DMS153 (cell line): ENCODE data around the gene TDRD10.

Experiments used
- DNase-seq: peaks from one replicate; lab custom pipeline; 2025; lab: John Stamatoyannopoulos, UW

The TDRD10 gene

GRCh38 chr1:154502066-154502743 lies at the start of gene TDRD10, which contains the start of gene SHE:
Gene TDRD10 (plus strand): TSS chr1:154502219. CDS start chr1:154506904, 4,685 bp downstream.
Gene SHE (minus strand): TSS chr1:154502412. CDS start chr1:154502026, 386 bp downstream.
- DNase-seq, result no peak

GRCh38 chr1:154453161-154453560 lies 48.9 kb upstream of the TDRD10 start:
- no peak for DNase-seq

GRCh38 chr1:154453574-154454352 lies 48.3 kb upstream of the TDRD10 start:
- peak; percentile 15 for DNase-seq

- peak; percentile 57 for DNase-seq
Measured at GRCh38 chr1:154454386-154455120, 47.5 kb upstream of the TDRD10 start.

GRCh38 chr1:154456631-154457030 lies 45.4 kb upstream of the TDRD10 start:
- no peak for DNase-seq

- DNase-seq, result no peak
Measured at GRCh38 chr1:154459080-154459479, 42.9 kb upstream of the TDRD10 start.

- no peak for DNase-seq
Measured at GRCh38 chr1:154460695-154461260, 41.2 kb upstream of the TDRD10 start.

- DNase-seq, result no peak
Measured at GRCh38 chr1:154463512-154463990, 38.5 kb upstream of the TDRD10 start.

- DNase-seq, result no peak
Measured at GRCh38 chr1:154465621-154466195, 36.3 kb upstream of the TDRD10 start.

GRCh38 chr1:154466206-154466605 lies 35.8 kb upstream of the TDRD10 start:
- no peak for DNase-seq

- no peak for DNase-seq
Measured at GRCh38 chr1:154466921-154467417, 35.0 kb upstream of the TDRD10 start.

GRCh38 chr1:154467434-154468102 lies 34.5 kb upstream of the TDRD10 start:
- DNase-seq, result no peak

- DNase-seq, result no peak
Measured at GRCh38 chr1:154468535-154469250, 33.3 kb upstream of the TDRD10 start.

- peak; percentile 68 for DNase-seq
Measured at GRCh38 chr1:154469844-154470560, 32.0 kb upstream of the TDRD10 start.

- no peak for DNase-seq
Measured at GRCh38 chr1:154471304-154471703, 30.7 kb upstream of the TDRD10 start.

- no peak for DNase-seq
Measured at GRCh38 chr1:154474802-154475201, 27.2 kb upstream of the TDRD10 start.

- no peak for DNase-seq
Measured at GRCh38 chr1:154476791-154477190, 25.2 kb upstream of the TDRD10 start.

- no peak for DNase-seq
Measured at GRCh38 chr1:154478013-154478412, 24.0 kb upstream of the TDRD10 start.

GRCh38 chr1:154478639-154479038 lies 23.4 kb upstream of the TDRD10 start:
- no peak for DNase-seq
